Esophagus squamous epithelium (tissue), 5 donors: ENCODE results near the gene TMED3. TPM values are rescaled to one million over a fixed set of nuclear protein-coding genes. Genes with fewer than 3 reads are reported as not detected.

Experiments
- DNase-seq: peaks from one replicate; lab custom pipeline; 2025; lab: John Stamatoyannopoulos, UW
- H3K27ac ChIP-seq, 4 donors: fragments of 200-600 bp; sonication (generic); one replicate each; pipeline ENCODE4 v1.5.1; 2016 to 2019; ENCODE audit warnings: mild to moderate bottlenecking in 1 of 4
- H3K27me3 ChIP-seq, 4 donors: fragments of 200-600 bp; sonication (generic); 1 replicate in 3 of 4; 2 replicates in 1 of 4; pipeline versions ENCODE4 v1.5.1 to v1.6.0; 2017 to 2021; ENCODE audit warnings: antibody characterized with exemption in 1 of 4
- H3K36me3 ChIP-seq, 3 donors: fragments of 200-600 bp; sonication (generic); one replicate each; pipeline ENCODE4 v1.5.1; 2016 to 2019
- H3K4me1 ChIP-seq, 3 donors: fragments of 200-600 bp; sonication (generic); one replicate each; pipeline ENCODE4 v1.5.1; 2017 to 2019
- H3K4me3 ChIP-seq, 4 donors: fragments of 200-600 bp; sonication (generic); 1 replicate in 3 of 4; 2 replicates in 1 of 4; pipeline ENCODE4 v1.5.1; 2016 to 2019; ENCODE audit warnings: mild to moderate bottlenecking in 2 of 4, moderate library complexity in 1 of 4
- H3K9me3 ChIP-seq, 3 donors: fragments of 200-600 bp; sonication (generic); one replicate each; pipeline ENCODE4 v1.5.1; 2016 to 2019
- CTCF ChIP-seq, 6 experiments: fragments of 450-650 bp in 4 of 6; fragments of 200-600 bp in 2 of 6; sonication (generic) in 2 of 6; IDR thresholded peaks; one replicate each; pipeline ENCODE4 v1.5.1; 2016 to 2019; ENCODE audit warnings: antibody characterized with exemption in 6 of 6, mild to moderate bottlenecking in 4 of 6, moderate library complexity in 4 of 6
- POLR2A ChIP-seq, 4 donors: fragments of 450-650 bp; IDR thresholded peaks; one replicate each; pipeline ENCODE4 v1.6.1; 2017; ENCODE audit warnings: antibody characterized with exemption in 4 of 4, mild to moderate bottlenecking in 4 of 4, moderate library complexity in 3 of 4
- WGBS, 2 donors: methylation state at CpG; one replicate each; pipeline ENCODE4 v1.1.5; 2018; 5-methylcytosine and 5-hydroxymethylcytosine counted together
- intact Hi-C: fragments of 100-400 bp; cut with DNase I; formaldehyde crosslinking; loops from one replicate; pipeline ENCODE4 v1.15.0; 2022
- total RNA-seq, 4 donors: library from RNA; depleted of rRNA; stranded (reverse); fragments of >200 nt; gene quantifications; one replicate each; pipeline ENCODE4 v1.1.0, GENCODE V29; 2016
- donor health status: DM: yes; HTN: yes; CAD: no.

Gene TMED3
- total RNA-seq, 4 donors from 2014 or later: 111 to 171 (median 141) TPM

DNA sequence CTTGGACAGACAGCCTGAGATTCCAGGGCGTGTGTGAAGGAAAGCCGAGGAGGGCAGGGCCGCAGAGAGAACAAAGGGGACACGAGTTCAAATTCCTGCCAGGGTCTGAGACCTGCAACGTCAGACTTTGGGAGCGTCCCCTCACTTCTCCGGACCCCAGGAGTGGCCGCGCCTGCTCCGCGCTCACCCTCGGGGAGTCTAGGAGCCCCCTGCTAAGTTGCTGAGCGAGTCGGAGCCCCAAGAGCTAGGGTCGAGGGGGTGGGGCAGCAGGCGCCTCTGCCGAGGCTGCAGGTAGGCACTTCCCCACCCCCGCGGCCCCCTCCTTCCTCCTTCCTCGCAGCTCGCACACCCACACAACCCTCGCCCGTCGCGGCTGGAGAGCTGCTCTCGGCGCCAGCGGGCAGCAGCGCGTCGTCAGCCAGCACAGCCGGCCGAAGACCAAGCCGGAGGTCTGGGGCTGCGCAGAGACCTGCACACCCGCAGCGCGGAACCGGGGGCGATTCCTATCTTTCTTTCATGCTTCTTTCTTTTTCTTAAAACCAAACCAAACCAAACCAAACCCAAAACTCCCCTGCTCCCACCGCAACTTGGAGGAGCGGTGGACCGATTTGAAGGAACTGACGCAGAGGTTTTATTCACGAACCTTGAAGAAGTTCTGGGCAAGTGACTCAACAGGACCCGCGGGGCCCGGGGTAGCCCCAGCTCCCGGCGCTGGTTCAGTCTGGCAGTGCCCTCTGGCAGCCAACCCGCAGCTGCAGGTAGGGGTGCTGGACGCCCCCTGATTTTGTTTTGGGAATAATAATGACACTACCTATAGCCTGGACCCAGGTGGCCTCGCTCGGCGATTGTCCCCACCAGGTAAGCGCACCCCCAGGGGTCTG, 28.3 kb upstream of the TMED3 start, which contains the start of gene ANKRD34C:
Gene ANKRD34C (plus strand): TSS at position 352 of the 881 bp plus-strand sequence. CDS start 10,563 bp downstream, outside the sequence.
- no peaks in the 10 kb centered on the region for H3K4me1 ChIP-seq
- H3K9me3 ChIP-seq: no peaks in the 10 kb centered on the region
- intact Hi-C loops: no loop called here
- no peak within 1 kb of the TSS for H3K4me3 ChIP-seq
- no peaks in the 10 kb centered on the region for H3K36me3 ChIP-seq
- H3K27ac ChIP-seq: no peak within 1 kb of the TSS
- no peak for TF ChIP-seq CTCF (IDR thresholded peaks at IDR 0.05)
- no peak for TF ChIP-seq POLR2A (IDR thresholded peaks at IDR 0.05)
- peaks cover 11 to 85% (median 15%) of the 10 kb centered on the region in 4 donors for H3K27me3 ChIP-seq
- WGBS, 2 donors: 16 to 22% methylated on average over 12 to 17 of the region's 56 CpGs
- DNase-seq: no peak

- WGBS, 2 donors: 25 to 26% methylated on average over 22 to 24 of the region's 46 CpGs
- H3K4me1 ChIP-seq: no peaks in the 10 kb centered on the region
- no peak overlapping the region for H3K4me3 ChIP-seq
- DNase-seq: no peak
- intact Hi-C loops: no loop called here
- no peaks in the 10 kb centered on the region for H3K36me3 ChIP-seq
- H3K9me3 ChIP-seq: no peaks in the 10 kb centered on the region
- no peak overlapping the region for H3K27ac ChIP-seq
- no peak for TF ChIP-seq POLR2A (IDR thresholded peaks at IDR 0.05)
- TF ChIP-seq CTCF (IDR thresholded peaks at IDR 0.05): no peak
- H3K27me3 ChIP-seq: peaks cover 11 to 94% (median 15%) of the 10 kb centered on the region in 4 donors
Observed at GRCh38 chr15:79283252-79284048, 27.5 kb upstream of the TMED3 start.

DNA sequence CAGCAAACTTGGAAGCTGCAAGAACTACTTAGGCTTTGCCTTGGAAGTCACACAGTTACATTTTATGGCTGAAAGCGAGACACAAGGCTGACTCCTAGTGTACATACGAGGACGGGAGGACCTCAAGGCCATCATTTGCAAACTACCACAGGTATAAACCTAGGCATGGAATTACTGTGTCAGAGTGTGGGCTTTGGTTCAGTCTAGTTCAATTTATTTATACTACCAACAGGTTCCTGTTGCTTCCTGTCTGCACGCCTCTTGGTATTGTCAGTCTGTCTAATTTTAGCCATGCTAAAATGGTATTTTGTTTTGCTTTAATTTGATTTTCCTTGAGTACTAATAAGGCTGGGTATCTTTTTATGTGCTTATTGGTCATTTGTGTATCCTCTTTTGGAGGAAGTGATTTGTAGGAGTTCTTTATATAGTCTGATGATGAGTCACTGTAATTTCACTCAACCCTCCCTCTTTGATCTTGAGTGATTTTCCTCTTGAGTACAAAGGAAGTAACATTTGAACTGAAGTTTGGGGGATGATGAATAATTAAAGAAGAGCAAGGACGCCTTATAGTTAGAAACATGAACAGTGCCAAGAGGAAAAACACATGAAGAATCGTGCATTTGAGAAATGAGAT, 20.2 kb upstream of the TMED3 start:
- H3K27ac ChIP-seq: no peak overlapping the region
- H3K4me1 ChIP-seq: no peaks in the 10 kb centered on the region
- no peak for DNase-seq
- intact Hi-C loops: no loop called here
- no peaks in the 10 kb centered on the region for H3K9me3 ChIP-seq
- H3K36me3 ChIP-seq: no peaks in the 10 kb centered on the region
- H3K4me3 ChIP-seq: no peak overlapping the region
- H3K27me3 ChIP-seq: peaks cover 0 to 42% (median 0%) of the 10 kb centered on the region in 4 donors
- no peak for TF ChIP-seq CTCF (IDR thresholded peaks at IDR 0.05)
- no peak for TF ChIP-seq POLR2A (IDR thresholded peaks at IDR 0.05)
- WGBS, 2 donors: 60 to 63% methylated on average over 6 of the region's 6 CpGs

- no peak overlapping the region for H3K27ac ChIP-seq
- no peaks in the 10 kb centered on the region for H3K36me3 ChIP-seq
- no peaks in the 10 kb centered on the region for H3K4me1 ChIP-seq
- TF ChIP-seq POLR2A (IDR thresholded peaks at IDR 0.05) (no peak), CTCF (IDR thresholded peaks at IDR 0.05) (no peak)
- intact Hi-C loops: no loop called here
- DNase-seq: no peak
- H3K4me3 ChIP-seq: no peak overlapping the region
- peaks cover 0 to 32% (median 0%) of the 10 kb centered on the region in 4 donors for H3K27me3 ChIP-seq
- WGBS, 2 donors: 81% methylated on average over 4 of the region's 4 CpGs
- no peaks in the 10 kb centered on the region for H3K9me3 ChIP-seq
Observed at GRCh38 chr15:79292011-79292410, 18.9 kb upstream of the TMED3 start.
